GM19452 (cell line): ENCODE results near the gene EPYC.
A peak's percentile ranks its signal among the peaks of the same experiment; 100 is the strongest.
"Not testable (repeated sequence)": the region's sequence is repeated elsewhere in the genome, so short reads cannot be mapped to it uniquely, and the experiment has no call there.

Source experiments
- ATAC-seq: cut with Tn5 transposase; IDR thresholded peaks from one replicate; pipeline ENCODE4 v1.9.1; 2021; ENCODE audit not compliant: unreplicated experiment

Gene EPYC

DNA sequence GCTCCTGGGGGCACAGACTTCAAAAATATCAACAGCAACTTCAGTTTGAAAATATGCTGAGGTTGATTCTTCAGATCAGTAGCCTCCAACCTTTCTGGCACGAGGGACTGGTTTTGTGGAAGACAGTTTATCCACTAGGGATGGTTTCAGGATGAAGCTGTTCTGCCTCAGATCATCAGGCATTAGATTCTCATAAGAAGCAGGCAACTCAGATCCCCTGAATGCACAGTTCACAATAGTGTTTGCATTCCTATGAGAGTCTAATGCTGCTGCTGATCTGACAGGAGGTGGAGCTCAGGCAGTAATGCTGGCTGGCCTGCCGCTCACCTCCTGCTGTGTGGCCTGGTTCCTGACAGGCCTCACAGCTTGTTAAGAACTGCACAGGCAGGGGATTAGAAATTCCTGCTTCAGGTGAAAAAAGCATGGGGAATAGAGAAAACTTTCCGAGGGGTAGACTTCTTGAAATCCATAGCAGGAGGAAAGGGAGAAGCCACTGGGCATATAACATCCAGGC lies 12.8 kb downstream of the EPYC start:
- ATAC-seq: no peak

DNA sequence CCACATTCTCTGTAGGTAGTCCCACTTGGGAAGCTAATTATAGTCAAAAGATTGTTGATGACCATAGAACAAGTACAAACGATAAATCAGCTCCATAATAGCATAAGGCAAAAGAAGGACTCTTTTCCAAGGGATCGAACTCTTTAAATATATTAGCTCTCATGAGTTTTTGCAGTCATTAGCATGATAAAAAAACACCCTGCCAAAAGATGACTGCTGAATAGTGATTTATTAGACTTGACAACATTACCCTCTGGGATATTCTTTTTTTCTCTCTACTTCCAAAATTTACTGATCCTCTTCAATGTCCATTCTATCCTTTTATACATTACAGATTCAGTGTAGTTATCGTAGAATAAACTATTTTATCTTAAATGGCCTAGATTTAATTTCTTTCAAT lies 14.2 kb downstream of the EPYC start:
- ATAC-seq: no peak

DNA sequence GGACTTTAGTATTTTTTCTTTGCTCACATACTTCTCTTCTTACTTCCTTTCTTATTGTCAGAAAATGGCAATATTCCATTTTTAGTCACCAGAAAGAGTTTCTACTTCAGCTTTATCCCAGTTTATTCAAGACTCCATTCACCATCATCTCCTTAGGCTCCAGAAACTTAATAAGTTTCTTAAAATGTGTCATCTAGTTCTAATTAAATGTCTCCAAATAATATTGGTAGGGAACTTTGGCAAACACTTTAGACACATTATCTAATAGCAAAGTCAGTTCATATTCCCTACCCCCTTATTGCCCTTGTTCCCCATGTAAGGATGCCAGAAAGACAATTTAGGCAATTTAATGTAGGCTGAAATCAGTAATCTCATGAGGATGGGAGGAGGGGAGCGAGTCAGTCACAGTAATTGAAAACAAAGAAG lies 15.1 kb downstream of the EPYC start:
- ATAC-seq: no peak

DNA sequence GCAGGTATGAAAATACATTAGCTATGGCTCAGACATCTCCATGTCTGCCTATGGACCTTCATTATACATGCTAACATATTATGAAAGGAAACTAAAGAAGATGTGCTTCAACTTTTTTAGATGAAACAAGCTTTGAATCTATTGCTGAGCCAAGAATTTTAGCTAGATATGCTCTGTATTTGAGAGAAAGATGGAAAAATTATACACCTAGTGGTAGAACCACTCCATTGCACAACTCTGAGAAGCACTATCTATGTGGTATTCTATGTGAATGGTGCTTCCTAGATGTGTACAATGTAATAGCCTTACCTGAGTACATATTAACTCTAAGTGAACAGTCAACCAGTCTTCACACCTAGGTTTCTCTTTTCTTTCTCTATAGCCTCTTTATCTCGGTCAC lies 17.3 kb downstream of the EPYC start:
- ATAC-seq: no peak

DNA sequence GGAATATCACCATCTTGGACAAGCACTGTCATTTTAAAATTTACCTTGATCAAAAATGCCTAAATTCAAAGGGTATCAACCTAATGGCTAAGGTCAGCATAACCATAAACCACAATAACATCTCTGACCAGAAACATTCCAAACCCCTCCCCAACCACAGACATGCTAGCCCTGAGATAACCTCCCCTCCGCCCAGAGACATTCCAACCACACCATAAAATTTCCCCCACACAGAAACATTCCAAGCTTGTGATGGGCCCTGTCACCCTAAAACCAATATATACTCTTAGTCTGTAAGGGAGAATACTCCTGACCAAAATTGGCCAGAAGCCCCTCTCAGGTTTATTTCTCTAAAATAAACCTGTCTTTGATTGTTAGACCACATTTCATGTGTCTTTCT lies 17.7 kb downstream of the EPYC start:
- no peak for ATAC-seq

DNA sequence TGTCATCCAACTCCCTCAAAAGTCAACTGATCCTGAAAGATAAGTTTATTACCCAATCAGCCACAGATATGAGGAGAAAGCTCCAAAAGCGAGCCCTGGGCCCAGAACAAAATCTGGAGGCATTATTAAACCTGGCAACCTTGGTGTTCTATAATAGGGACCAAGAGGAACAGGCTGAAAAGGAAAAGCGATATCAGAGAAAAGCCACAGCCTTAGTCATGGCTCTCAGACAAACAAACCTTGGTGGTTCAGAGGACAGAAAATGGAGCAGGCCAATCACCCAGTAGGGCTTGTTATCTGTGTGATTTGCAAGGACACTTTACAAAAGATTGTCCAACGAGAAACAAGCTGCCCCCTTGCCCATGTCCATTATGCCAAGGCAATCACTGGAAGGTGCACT lies 19.4 kb downstream of the EPYC start:
- ATAC-seq: not testable (repeated sequence)

DNA sequence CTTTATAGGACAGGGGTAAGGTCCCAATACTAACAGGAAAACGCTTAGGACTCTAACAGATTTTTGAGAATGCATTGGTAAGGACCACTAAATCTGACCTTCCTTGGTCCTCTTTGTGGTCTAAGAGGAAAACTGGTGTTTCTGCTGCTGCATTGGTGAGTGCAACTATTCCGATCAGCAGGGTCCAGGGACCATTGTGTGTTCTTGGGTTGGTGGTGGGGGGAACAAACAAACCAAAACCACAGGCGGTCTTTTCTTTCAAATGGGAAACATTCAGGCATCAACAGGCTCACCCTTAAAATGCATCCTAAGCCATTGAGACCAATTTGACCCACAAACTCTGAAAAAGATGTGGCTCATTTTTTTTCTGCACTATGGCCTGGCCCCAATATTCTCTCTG lies 20.7 kb downstream of the EPYC start:
- ATAC-seq: no peak

DNA sequence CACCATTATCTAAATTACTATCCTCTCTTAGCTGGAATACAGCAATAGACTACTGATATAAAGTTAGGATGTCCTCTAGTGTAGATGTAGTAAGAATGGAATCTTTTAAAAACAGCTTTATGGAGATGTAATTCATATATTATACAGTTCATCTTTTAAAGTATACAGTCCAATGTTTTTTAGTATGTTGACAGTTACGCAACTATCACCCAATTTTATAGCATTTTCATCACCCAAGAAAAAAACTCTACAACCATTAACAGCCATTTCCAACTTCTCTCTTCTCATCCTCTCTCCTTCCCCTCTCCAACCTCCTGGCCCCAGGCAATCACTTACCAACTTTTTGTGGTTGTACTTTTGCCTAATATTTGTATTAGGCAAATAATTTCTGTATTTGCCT lies 22.6 kb downstream of the EPYC start:
- ATAC-seq: no peak

DNA sequence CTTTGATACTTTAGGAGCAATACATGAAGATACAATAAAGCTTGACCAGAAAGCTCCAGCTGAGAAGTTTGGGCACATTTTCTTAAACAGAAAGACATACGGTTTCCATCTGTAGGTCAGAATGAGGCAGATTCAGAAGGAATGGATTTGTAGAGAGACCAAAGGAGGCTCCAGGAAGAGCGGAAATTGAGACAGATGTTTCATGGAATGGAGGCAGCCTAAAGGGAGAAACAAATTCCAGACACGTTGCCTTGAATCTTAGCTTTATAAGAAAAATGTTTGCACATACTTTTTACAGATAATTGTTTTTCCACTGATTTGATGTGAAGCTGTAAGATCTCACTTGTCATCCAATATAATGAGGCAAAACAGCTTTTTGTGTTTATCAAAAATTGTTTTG lies 24.8 kb downstream of the EPYC start:
- ATAC-seq: no peak

DNA sequence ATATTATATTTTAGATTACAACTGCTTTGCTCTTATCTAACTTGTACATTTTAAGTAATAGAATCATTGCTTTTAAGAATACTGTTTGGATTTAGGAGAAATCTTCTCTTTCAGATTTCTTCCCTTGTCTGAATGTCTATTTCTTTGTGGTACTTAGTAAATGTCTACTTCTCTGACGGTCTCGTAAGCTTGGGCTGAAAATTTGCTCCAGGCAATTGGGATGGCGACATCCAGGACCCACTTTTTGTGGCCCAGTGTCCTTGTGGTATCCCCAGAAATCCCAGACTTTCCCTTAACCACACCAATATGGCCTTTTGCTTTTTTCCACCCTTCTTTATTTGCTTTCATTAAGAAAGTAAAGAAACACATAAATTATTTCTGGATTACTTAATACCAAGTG lies 25.8 kb downstream of the EPYC start:
- ATAC-seq: no peak

DNA sequence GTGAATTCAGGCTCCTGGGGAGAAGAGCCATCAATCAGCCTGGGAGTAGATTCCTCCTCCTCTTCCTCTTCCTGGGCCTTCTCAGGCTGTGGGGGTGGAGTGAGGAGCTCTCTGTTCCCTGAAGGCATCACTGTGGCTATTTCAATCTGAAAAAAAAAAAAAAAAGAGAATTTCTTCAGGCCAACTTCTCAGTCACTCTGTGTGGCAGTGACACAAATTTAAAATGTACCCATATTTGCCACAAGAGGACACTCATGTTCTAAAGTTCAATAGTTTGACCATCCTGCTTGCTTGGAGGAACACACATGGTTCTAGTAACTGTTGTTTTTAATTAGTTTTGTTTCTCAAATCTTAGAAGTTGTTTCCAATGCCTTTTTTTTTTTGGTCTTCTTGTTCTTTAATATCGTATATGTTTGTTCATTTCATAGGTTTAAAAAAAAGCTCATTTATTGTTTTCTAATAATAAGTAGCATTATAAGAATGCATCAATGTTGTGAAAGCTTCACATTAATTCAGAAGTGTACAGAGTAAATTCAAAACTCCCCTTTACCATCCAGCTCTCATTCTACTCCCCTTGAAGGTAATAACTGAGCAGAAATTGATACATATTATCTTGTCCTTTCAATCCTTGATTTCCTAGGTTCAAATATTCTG lies 26.5 kb downstream of the EPYC start:
- ATAC-seq: peak; percentile 89

DNA sequence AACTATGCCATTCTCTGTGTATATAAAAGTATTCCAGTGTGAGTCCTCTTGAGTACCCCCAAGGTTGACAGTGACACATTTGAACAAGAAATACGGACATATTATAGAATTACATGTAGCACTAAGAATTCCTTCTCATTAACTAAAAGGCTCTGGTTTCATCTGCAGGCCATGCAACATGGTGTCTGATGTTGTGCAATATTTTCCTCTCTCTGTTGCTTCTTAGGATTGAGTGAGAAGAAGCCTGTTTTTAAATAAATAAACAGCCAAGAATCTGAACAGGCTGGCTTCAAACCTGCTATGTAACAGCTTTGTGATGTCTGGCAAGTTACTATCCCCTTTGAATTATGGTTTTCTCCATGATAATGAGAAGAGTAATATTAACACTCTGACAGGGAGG lies 27.5 kb downstream of the EPYC start:
- no peak for ATAC-seq

DNA sequence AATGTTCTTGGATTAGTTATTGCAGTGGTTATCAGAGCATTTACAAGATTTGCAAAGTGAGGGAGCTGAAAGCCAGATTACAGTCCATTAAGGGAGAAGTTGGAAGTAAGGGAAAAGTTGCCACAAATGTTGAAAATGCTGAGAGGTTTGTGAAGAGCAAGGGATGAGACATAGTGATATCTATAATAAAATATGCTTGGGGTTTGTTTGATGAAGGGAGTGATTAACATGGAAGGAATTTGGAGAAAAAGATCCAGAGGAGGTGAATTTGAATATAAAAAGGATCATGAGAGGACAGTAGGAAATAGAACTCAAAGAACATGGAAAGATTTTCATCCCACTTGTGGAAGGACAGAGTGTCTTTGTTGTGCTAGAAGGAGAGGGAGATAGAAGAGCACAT lies 30.5 kb downstream of the EPYC start:
- no peak for ATAC-seq

DNA sequence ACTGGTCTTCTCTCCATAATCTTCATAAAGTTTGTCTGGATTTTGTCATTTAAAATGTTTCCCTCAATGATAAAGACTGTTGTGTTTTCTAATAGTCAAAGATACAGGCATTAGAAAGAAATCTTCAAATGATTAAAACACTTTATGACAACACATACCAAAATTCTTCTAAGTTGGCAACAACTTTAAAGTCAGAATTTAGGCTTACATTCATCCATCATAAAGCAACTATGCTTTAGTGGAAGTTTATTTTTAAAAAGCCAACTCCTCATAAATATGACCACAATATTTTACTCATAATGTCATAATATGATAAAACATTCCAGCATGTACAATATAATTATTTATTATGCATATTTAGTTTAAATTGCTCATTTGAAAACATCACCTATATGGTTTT lies 32.5 kb downstream of the EPYC start:
- no peak for ATAC-seq

DNA sequence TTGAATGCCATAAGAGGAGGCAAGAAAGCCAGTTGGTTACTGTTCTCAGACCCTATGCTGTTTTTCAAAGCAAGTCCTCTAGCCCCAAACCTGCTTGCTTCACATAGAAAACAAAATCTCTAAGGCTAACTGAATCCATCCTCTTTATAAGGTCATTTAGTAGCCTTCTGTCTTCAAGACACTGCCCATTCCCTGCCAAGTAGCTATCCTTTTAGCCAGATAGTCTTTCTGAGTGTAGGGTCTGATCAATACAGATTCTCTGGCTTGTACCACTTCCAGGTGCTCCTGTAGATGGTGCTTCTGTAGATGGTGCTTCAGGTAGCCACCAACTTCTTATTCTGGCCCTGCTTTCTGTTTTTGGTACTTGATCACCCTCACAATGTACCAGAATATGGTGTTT lies 33.9 kb downstream of the EPYC start:
- no peak for ATAC-seq

DNA sequence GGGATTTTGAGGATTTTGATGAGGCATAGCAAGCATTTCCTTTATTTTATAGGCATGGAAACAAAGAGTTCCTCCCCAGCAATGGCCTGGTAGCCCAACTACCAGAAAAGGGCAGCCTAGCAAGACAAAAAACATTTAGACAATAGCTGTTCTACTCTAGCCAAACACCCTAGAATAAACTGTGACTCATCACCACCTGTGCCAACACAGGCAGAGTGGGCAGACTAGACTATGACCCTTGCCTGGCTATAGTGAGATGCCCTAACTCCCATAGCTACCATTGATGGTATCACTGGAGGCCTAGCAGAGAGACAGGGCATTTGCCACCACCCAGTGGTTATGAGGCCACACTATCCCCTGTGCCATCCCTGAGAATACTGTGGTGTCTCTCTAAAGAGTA lies 34.3 kb downstream of the EPYC start:
- ATAC-seq: no peak

DNA sequence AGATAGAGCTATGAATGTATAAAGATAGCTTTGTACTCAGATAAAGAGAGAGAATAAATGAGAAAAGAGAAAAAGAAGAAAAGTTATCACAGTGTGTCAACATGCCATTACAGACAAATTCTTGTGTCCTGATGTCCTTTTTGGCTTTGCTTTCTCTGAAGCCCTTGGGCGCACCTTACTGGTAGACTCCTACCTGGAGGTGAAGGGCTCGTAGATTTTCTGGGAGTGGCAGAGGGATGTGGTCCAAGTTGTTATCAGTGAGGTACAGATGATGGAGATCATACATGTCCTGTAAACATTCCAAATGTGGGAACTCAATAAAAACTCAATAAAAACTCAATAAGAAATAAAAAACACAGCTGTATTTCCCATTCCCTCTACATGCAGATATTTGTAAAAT lies 34.9 kb downstream of the EPYC start:
- no peak for ATAC-seq

DNA sequence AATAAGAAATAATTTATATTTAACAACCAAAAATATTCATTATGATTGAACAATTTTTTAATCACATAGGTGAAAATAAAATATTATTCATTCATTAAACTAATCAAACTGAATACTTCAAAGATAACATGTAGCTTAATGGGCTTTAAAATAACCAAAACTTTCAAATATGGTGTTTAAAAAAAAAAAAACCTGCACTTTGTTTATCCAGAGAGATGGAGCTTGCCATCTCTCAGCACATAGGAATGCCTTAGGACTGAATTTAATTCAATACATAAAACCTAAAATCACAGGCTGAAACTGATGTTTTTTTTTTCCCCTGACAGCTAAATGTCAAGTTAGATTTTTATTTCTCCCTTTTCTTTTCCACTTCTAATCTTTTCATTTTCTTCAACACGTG lies 35.4 kb downstream of the EPYC start:
- no peak for ATAC-seq

DNA sequence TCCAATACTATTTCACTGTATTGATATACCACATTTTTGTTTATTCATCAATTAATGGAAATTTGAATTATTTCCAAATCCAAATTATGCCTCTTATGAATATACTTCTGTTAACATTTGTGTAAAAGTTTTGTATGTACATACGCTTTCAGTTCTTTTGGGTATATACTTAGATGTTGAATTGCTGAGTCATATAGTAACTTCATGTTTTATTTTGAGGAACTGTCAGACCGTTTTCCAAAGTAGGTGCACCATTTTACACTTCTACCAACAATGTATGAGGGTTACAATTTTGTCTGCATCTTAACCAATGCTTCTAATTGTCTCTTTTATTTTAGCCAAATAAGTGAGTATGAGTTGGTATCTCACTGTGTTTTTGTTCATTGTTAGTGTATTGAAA lies 39.6 kb downstream of the EPYC start:
- no peak for ATAC-seq

DNA sequence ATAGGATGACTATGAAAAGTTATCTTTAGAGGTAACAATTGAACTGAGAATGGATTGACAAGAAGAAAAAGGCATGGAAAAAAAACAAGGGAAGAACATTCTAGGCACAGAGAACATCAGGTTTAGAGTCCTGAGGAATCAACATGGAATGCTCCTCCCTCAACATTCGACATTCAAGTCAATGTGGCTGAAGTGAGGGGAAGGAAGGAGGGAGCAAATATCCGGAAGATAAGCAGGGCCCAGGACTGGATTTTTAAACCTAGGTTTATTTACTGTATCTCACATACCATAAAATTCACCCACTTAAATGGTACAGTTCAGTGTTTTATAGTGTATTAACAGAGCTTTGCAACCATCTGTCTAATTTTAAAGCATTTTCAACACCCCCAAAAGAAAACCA lies 40.2 kb downstream of the EPYC start:
- ATAC-seq: no peak

DNA sequence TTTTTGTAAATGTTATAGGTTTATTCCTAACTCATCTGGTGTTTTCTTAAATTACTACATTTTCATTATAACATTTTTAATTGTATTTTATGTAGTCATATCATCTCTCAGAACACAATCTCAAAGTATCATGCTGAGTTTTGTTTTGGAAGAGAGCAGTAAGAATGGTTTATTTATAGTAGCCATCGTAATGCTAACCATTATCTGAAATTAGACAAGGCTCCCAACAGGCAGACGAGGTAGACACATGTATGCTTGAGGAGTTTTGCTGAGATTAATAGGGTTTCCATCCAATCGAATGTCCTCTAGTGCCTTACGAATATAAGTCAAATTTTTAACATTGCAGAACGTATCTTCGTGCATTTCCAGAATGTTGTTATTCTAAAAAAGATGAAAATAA lies 40.8 kb downstream of the EPYC start:
- no peak for ATAC-seq

DNA sequence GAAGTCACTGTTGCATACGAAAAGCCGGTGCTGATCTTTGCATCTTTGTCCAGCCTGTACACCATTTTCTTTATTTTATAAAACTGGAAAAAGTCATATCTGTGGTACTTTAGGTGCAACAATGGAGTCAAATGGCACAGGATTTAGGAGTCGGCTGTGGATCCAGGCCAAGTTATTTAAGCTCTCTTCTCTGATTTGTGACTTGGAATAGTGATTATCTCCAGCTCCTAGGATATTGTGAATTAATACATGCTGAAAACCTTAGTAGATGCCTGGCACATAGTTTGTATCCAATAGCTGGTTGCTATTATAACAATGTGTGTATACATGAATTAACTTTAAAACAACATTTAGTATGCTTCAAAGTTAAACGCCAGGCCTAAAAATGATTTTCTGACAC lies 43.6 kb downstream of the EPYC start:
- ATAC-seq: no peak

DNA sequence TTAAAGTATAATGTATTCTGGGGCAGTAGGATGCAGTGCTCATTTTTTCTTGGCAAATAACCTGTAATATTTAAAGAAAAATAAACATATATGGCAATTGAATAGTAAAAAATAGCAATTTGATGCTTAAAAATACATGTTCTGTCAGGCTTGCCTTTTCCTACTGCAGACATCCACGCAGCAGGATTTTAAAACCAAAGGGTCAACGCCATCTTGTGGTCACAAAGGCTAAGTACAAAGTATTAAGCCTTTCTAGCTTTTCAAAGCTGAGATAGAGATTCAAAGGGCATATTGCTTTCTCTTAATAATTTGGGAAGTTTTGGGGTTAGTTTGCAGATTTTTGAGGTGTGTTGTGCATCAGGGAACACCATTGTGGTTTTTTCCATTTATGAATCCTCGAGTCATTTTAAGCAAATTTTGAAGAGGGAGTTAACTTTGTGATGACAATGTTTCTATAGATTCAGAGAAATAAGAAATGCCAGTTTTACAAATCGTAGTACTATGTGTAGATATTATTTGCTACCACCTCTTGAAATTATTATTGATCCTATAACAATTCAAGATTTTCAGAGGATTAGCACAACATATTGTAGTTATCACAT lies 45.1 kb downstream of the EPYC start:
- ATAC-seq: peak; percentile 78
